ENCODE results near the gene CLDN24.

DNA sequence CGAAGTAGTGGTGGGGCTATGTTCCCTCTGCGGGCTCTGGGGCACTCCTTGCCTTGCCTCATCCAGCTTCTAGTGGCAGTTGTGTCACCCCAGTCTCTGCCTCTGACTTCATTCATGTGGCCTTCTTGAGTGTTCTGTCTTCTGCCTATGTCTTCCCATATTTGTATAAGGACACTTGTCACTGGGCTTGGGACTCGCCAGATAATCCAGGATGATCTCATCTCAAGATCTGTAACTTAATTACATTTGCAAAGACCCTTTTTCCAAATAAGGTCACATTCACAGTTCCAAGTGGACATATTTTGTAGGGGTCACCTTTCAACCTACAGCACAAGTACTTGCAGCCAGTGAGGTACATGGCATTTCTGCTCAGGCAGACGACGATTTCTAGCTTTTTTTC is 30.3 kb upstream of the CLDN24 start:
- TF ChIP-seq, protein P1, sequence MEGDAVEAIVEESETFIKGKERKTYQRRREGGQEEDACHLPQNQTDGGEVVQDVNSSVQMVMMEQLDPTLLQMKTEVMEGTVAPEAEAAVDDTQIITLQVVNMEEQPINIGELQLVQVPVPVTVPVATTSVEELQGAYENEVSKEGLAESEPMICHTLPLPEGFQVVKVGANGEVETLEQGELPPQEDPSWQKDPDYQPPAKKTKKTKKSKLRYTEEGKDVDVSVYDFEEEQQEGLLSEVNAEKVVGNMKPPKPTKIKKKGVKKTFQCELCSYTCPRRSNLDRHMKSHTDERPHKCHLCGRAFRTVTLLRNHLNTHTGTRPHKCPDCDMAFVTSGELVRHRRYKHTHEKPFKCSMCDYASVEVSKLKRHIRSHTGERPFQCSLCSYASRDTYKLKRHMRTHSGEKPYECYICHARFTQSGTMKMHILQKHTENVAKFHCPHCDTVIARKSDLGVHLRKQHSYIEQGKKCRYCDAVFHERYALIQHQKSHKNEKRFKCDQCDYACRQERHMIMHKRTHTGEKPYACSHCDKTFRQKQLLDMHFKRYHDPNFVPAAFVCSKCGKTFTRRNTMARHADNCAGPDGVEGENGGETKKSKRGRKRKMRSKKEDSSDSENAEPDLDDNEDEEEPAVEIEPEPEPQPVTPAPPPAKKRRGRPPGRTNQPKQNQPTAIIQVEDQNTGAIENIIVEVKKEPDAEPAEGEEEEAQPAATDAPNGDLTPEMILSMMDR (IDR thresholded peaks at IDR 0.05; ENCODE audit: poor library complexity) = no peak
- TF ChIP-seq EZH2phosphoT487 (IDR thresholded peaks at IDR 0.05; ENCODE audit: low read depth, severe bottlenecking, unreplicated experiment) = no peak
